ENCODE data around the gene MB.

MB gene

GRCh38 chr22:35606916-35607315 is 10.2 kb downstream of the MB start:
- H3K27ac ChIP-seq (replicated peaks) = no peak overlapping the region
- TF ChIP-seq POLR2AphosphoS5 (IDR thresholded peaks at IDR 0.05; ENCODE audit: low read depth) = no peak
- TF ChIP-seq GABPA (IDR thresholded peaks at IDR 0.05; ENCODE audit: low read depth) = no peak
- no peak for TF ChIP-seq CTCF (IDR thresholded peaks at IDR 0.05; ENCODE audit: insufficient read depth, low read length)
- TF ChIP-seq SPI1 (IDR thresholded peaks at IDR 0.05; ENCODE audit: borderline replicate concordance, low read depth) = no peak
- TF ChIP-seq REST (IDR thresholded peaks at IDR 0.05; ENCODE audit: insufficient replicate concordance, low read depth) = no peak
- no peaks in the 10 kb centered on the region for H3K27me3 ChIP-seq (ENCODE audit: insufficient read depth, poor library complexity, severe bottlenecking)
- DNase-seq (ENCODE audit: low read depth in 1 of 2, low spot score in 1 of 2) = no peak
- H3K4me3 ChIP-seq (replicated peaks; ENCODE audit: insufficient read depth, low read length) = no peak overlapping the region

- Histone ChIP-seq H3K4me3 (replicated peaks; ENCODE audit: insufficient read depth, low read length) (no peak overlapping the region), H3K27ac (replicated peaks) (no peak overlapping the region), H3K27me3 (ENCODE audit: insufficient read depth, poor library complexity, severe bottlenecking) (no peaks in the 10 kb centered on the region)
- TF ChIP-seq GABPA (IDR thresholded peaks at IDR 0.05; ENCODE audit: low read depth) (no peak), REST (IDR thresholded peaks at IDR 0.05; ENCODE audit: insufficient replicate concordance, low read depth) (no peak), CTCF (IDR thresholded peaks at IDR 0.05; ENCODE audit: insufficient read depth, low read length) (no peak), SPI1 (IDR thresholded peaks at IDR 0.05; ENCODE audit: borderline replicate concordance, low read depth) (no peak), POLR2AphosphoS5 (IDR thresholded peaks at IDR 0.05; ENCODE audit: low read depth) (no peak)
- no peak for DNase-seq (ENCODE audit: low read depth in 1 of 2, low spot score in 1 of 2)
Measured at GRCh38 chr22:35605851-35606481, 11.2 kb downstream of the MB start.

GRCh38 chr22:35605369-35605680 is 11.8 kb downstream of the MB start:
- no peak overlapping the region for H3K27ac ChIP-seq (replicated peaks)

More at GRCh38 chr22:35605369-35605680, 11.8 kb downstream of the MB start:
- TF ChIP-seq CTCF (IDR thresholded peaks at IDR 0.05; ENCODE audit: insufficient read depth, low read length) (no peak), GABPA (IDR thresholded peaks at IDR 0.05; ENCODE audit: low read depth) (no peak), SPI1 (IDR thresholded peaks at IDR 0.05; ENCODE audit: borderline replicate concordance, low read depth) (no peak), POLR2AphosphoS5 (IDR thresholded peaks at IDR 0.05; ENCODE audit: low read depth) (no peak), REST (IDR thresholded peaks at IDR 0.05; ENCODE audit: insufficient replicate concordance, low read depth) (no peak)
- H3K27me3 ChIP-seq (ENCODE audit: insufficient read depth, poor library complexity, severe bottlenecking) = no peaks in the 10 kb centered on the region
- no peak overlapping the region for H3K4me3 ChIP-seq (replicated peaks; ENCODE audit: insufficient read depth, low read length)
- DNase-seq (ENCODE audit: low read depth in 1 of 2, low spot score in 1 of 2) = no peak
